Activated T-helper 9 cell treated with anti-CD3 and anti-CD28 coated beads, Interleukin-2, amount 50 U/mL, for 16 hours (primary cell): ENCODE results near the gene TRIM69.
"Not testable (repeated sequence)": the region's sequence is repeated elsewhere in the genome, so short reads cannot be mapped to it uniquely, and the experiment has no call there.

Source experiments
- DNase-seq: peaks from one replicate; pipeline ENCODE4 v3.0.0-alpha.2; 2020; ENCODE audit warnings: low read depth

TRIM69 gene

DNA sequence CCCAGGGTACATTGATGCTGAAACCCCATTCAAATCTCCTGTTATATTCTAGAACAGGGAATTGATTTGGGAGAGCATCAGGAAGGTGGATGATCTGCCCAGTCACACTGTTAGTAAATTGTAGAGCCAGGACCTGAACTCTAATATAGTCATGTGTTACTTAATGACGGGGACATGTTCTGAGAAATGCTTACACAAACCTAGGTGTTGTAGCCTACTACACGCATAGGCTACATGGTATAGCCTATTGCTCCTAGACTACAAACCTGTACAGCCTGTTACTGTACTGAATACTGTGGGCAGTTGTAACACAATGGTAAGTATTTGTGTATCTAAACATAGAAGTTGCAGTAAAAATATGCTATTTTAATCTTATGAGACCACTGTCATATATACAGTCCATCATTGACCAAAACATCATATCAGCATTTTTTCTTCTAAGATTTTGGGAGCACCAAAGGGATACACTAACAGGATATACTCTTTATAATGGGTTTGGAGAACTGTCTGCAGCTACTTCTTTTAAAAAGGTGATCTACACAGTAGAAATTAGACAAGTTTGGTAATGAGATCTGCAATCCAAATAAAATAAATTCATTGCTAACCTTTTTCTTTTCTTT lies 19.2 kb upstream of the TRIM69 start:
- no peak for DNase-seq

DNA sequence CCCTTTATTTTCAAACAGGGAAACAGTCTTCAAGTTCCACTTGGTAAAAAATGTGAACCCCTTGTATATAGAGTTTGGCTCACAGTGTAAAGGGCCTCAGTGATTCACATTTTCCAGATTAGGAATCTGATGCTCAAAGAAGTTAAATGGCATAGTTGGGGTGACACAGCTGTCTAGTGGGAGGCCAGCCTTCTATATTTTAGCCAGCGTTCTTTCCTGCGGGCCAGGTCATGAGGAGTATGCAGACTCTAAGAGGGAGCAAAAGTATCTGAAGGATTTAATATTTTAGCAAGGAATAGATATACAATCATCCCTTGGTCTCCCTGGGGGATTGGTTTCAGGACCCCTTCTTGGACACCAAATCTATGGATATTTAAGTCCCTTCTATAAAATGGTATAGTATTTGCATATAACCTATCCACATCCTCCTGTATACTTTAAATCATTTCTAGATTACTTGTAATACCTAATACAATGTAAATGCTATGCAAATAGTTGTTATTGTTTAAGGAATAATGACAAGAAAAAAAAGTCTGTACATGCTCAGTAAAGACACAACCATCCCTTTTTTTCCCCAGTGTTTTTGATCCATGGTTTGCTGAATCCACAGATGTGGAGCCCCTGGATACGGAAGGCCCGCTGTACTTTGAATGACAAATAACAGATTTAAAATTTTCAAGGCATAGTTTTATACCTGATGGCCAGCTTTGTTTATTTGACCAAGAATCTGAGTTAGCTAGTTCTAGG lies 18.0 kb upstream of the TRIM69 start:
- no peak for DNase-seq

DNA sequence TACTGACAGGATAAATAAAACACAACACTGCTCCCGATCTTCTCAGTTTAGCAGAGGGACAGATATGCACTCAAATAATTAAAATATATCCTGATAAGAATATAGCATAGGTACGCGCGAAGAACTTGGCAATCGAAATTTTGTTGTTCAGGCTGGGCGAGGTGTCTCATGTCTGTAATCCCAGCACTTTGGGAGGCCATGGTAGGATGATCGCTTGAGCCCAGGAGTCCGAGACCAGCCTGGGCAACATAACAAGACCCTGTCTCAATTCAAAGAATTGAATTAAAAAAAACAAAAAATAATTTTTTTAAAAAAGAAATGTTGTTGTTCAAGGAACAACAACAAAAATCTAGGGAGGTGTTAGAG lies 17.4 kb upstream of the TRIM69 start:
- no peak for DNase-seq

DNA sequence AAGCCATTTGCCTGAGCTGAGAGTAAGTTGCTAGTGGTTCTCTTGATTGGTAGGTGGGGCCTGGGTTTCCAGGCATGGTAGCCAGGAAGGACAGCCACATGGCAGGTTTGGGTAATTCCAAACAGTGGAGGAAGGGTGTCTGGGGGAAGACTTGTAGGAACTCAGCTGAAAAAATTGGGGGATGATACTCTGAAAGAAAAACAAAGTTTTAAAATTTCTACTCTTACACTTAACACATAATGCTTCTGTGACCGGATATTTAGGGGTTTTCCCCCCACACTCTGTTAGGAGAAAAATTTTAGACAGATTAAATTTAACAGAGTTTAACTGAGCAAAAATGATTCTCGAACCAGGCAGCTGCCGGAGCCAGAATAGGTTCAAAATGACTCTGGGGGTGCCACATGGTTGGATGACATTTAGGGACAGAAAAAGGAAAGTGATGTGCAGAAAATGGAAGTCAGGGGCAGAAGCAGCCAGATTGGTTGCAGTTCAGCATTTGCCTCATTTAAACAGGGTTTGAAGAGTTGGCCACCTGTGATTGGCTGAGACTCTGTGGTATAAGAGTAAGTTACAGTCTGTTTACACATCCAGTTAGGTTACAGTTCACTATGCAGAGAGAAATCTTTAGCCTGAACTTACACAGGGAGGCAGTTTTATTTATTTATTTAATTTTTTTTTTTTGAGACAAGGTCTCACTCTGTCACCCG lies 16.9 kb upstream of the TRIM69 start:
- no peak for DNase-seq

DNA sequence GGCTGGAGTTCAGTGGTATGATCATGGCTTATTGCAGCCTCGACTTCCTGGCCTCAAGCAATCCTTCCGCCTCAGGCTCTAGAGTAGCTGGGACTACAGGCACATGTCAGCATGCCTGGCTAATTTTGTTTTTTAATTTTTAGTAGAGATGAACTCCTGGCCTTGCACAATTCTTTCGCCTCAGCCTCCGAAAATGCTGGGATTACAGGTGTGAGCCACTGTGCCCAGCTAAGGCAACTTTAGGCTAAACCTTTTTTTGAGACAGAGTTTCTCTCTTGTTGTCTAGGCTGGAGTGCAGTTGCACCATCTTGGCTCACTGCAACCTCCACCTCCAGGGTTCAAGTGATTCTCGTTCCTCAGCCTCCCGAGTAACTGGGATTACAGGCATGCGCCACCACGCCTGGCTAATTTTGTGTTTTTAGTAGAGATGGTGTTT lies 16.3 kb upstream of the TRIM69 start:
- not testable (repeated sequence) for DNase-seq

DNA sequence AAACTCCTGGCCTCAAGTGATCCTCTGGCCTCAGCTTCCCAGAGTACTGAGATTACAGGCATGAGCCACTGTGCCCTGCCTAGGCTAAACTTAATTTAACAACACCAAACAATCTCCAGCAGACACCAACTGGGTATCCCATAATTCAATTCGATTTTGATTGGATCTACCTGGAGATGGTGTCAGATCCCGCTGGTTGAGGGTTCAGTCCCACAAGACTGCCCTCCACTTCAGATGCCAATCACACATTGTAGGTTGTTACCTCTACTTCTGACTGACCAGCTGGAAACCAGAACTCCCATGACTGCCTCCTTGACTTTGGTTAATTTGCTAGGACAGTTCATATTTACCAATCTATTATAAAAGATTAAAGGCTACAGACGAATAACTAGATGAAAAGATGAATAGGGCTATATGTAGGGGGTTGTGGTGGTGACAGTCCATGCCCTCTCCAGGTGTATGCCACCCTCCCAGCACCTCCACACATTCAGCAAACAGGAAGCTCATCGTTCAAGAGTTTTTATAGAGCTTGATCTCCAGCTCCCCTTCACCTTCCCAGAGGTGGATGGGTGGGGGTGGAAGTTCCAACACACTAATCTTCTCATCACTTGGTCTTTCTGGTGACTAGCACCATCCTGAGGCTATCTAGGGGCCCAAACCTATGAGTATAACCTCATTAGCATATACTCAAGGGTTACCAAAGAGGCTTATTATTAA lies 15.7 kb upstream of the TRIM69 start:
- no peak for DNase-seq

DNA sequence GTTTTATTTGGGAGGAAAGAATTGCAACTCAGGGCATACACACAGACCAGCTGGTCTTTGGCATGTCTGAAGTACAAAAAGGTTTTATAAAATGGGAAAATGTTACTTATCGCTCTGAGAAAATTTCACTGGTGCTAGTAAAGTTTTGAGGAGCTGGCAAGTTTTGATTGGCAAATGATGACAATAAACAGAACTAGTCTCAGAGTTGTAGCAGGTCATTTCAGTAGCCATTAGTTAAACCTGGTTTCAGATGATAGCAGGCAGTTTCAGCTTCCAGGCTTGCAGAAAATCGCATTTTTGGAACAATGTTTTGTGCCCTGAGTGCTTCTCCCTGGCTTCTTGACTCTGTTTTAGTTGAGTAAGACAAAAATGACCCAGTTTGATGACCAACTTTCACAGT lies 14.3 kb upstream of the TRIM69 start:
- DNase-seq: no peak

- DNase-seq: no peak
Observed at GRCh38 chr15:44726136-44726535, 10.2 kb upstream of the TRIM69 start.

DNA sequence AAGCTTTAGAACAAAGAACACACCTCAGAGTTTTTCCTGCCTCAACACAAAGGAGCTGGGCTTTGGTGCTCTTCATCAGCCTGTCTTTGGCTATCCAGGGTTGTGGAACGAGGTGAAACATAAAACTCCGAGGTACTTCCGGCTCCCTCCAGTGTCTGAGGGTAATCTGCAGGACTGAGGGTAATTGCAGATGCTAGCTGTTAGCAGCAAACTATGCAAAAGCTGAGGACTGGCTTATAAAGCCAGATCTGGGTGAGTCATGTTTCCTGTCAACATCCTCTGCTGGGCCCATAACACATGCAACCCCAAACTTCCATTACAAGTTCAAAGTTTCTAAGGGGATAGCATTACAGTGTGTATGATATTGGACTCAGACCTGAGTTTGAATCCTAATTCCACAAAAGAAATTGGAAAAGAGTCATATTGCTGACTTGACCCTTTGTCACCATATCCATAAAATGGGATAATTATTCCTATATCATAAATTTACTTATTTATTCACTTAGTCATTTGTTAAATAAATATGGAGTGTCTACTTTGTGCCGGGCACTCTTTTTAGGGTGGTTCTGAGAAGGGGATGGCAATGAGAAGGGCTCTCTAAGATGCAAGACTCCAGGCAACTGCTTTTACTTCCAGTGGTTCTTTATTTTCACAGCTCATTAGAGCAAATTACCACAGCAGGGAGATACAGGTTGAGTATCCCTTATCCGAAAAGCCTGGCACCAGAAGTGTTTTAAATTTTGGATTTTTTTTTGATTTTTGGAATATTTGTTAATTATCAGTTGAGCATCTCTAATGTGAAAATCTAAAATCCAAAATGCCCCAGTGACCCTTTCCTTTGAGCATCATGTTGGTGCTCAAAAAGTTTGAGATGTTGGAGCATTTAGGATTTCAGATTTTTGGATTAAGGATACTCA lies 9.5 kb upstream of the TRIM69 start:
- peak; percentile 54 for DNase-seq

GRCh38 chr15:44727485-44728231 lies 8.7 kb upstream of the TRIM69 start:
- DNase-seq: no peak

DNA sequence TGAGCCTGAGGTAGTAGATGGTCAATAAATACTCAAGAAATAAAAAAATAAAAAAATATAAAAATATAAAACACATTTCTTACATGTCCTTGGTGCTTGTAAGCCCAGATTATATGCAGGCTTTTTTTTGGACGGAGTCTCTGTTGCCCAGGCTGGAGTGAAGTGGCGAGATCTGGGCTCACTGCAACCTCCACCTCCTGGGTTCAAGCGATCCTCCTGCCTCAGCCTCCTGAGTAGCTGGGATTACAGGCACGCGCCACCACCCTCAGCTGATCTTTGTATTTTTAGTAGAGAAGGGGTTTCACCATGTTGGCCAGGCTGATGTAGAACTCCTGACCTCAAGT lies 8.1 kb upstream of the TRIM69 start:
- DNase-seq: not testable (repeated sequence)

- DNase-seq: peak; percentile 90
Observed at GRCh38 chr15:44728576-44729407, 7.5 kb upstream of the TRIM69 start.

DNA sequence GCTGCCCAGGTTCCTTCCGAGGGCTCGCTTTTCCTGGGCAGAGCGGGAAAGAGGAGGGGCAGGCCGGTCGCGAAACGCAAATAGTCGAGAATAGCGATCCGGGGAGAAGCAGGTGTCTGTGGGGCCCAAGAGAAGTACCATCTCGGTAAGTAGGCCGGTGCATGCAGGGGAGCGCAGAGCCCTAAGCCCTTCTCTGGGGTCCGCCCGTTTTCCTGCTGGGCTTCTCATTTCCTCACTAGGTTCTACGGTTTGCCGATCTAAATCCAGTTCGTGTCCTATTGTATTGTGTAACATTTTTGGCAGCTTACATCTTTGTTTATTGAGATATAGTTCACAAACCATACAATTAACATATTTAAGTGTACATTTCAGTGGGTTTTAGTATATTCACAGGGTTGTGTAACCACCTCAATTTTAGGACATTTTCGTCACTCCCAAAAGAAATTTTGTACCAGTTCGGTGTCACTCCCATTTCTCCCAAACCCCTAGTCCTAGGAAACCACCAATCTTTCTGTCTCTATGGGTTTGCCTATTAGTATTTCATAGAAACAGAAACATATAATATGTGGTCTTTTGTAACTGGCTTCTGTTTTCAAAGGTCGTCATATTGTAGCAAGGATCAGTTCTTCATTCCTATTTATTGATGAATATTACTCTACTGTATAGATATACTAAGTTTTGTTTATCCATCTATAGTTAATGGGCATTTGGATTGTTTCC lies 6.8 kb upstream of the TRIM69 start:
- no peak for DNase-seq

- no peak for DNase-seq
Observed at GRCh38 chr15:44734839-44735481, 1.4 kb upstream of the TRIM69 start.

DNA sequence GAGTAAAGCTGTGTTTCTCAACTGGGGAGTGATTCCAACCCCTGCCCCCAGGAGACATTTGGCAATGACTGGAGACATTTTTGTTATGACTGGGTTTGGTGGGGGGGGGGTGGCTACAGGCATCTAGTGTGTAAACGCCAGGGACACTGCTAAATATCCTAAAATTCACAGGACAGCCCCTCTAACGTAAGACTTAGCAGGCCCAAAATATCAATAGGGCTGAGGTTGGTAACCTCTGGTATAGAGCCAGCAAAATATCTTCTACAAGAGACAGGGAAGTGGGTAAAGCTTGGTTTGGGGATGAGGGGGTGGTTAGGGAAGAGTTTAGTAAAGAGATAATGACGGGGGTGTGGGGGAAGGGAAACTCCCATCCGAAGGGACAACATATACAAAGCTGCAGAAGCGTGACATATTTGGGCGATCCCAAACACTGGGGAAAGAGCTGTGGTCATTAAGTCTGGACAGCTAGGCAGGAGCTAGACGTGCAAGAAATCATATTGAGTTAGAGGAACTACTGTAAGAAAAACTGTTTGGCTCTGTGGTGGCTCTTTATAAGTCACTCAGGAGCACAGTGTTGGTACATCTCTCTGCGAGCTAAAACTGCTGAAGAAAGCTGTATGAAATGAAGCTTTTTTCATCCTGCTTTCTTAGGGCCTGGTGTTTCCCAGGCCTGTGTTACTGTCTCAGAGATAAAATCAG lies 697 bp upstream of the TRIM69 start:
- DNase-seq: no peak

GRCh38 chr15:44738340-44738984 lies 2.1 kb downstream of the TRIM69 start:
- DNase-seq: no peak

- not testable (repeated sequence) for DNase-seq
Observed at GRCh38 chr15:44739222-44739847, 3.0 kb downstream of the TRIM69 start.
